ENCODE results near the gene CAPN5. TPM values are rescaled to one million over a fixed set of nuclear protein-coding genes. Genes with fewer than 3 reads are reported as not detected.

CAPN5 gene
- total and polyA plus RNA-seq, 2 experiments from 2014 or later, result 18.3 to 22.4 TPM

DNA sequence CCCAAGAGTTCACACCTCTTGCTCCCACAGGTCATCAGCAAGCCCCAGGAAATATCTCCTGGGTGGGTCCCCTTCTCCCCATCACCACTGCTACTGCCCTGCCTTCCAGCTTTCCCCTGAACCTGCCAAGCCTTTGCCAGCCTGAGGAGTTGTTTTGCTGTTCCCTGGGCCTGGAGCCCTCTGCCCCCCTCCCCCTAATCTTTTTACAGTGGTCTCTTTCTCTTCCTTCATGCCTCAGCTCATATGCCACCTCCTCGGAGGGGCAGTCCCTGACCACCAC is 80.2 kb downstream of the CAPN5 start:
- DNase-seq, result no peak
- H3F3A ChIP-seq (ENCODE audit: insufficient read depth), result no peaks in the 10 kb centered on the region
- H3K79me2 ChIP-seq (ENCODE audit: insufficient read depth), result no peaks in the 10 kb centered on the region
- no peaks in the 10 kb centered on the region for H4K20me1 ChIP-seq (ENCODE audit: insufficient read depth)
- no peaks in the 10 kb centered on the region for H3K9me2 ChIP-seq (ENCODE audit: insufficient read depth)
- H3K27me3 ChIP-seq (replicated peaks; ENCODE audit: insufficient read depth), result peaks cover 5% of the 10 kb centered on the region; the same call in 1 of the 2 replicates
- in situ Hi-C loops (cut with MboI), result no loop called here
- no peaks in the 10 kb centered on the region for H3K36me3 ChIP-seq (ENCODE audit: low read depth)
- no peaks in the 10 kb centered on the region for H3K4me1 ChIP-seq (ENCODE audit: insufficient read depth)
- no peak overlapping the region for H2AFZ ChIP-seq
- 84 to 100% methylated on average over 1 of the region's 1 CpG for WGBS, 2 experiments (ENCODE audit: low coverage in 1 of 2, low lambda C conversion rate in 2 of 2, missing lambda C conversion rate in 2 of 2)
- TF ChIP-seq EZH2phosphoT487 (IDR thresholded peaks at IDR 0.05; ENCODE audit: insufficient read depth, low read depth) (no peak), EZH2 (IDR thresholded peaks at IDR 0.05; ENCODE audit: insufficient read depth, poor library complexity, severe bottlenecking) (no peak)
- H3K9ac ChIP-seq, result no peak overlapping the region
- no peak overlapping the region for H3K4me3 ChIP-seq
- no peak overlapping the region for H3K4me2 ChIP-seq (ENCODE audit: unreplicated experiment)
- H3K27ac ChIP-seq, result no peak overlapping the region
- no peaks in the 10 kb centered on the region for H3K9me3 ChIP-seq (ENCODE audit: low read depth)

DNA sequence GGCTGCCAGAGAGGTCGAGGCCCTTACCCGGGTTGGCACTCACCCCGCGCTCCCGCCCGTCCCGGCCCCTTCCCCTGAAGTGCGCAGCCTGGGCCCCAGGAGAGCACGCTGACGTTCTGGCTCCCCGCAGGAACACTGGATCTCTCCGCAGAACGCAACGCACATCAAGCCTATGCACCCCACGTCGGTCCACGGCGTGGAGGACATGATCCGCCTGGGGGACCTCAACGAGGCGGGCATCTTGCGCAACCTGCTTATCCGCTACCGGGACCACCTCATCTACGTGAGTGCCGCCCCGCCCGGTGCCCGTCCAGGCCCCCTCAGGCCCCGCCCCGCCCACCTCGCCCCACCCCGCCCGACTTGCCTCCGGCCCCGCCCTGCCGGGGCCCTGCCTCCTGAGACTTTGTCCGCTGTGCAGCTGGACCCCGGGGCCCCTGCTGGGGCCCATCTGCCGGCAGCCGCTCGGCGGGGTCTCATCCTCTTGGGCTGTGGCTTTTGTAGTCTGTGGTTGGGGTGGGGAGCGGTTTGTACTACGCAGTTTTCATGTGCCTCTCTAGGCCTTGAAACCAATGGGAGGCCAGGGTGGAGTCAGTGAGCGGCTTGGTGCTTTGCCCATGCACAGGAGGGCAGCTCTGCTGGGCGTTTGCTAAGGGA is 81.0 kb downstream of the CAPN5 start:
- peak overlapping the region; percentile 84 for H2AFZ ChIP-seq
- H3K27me3 ChIP-seq (replicated peaks; ENCODE audit: insufficient read depth), result peaks cover 5% of the 10 kb centered on the region; the same call in 1 of the 2 replicates
- H3K9ac ChIP-seq, result peak overlapping the region; percentile 49

DNA sequence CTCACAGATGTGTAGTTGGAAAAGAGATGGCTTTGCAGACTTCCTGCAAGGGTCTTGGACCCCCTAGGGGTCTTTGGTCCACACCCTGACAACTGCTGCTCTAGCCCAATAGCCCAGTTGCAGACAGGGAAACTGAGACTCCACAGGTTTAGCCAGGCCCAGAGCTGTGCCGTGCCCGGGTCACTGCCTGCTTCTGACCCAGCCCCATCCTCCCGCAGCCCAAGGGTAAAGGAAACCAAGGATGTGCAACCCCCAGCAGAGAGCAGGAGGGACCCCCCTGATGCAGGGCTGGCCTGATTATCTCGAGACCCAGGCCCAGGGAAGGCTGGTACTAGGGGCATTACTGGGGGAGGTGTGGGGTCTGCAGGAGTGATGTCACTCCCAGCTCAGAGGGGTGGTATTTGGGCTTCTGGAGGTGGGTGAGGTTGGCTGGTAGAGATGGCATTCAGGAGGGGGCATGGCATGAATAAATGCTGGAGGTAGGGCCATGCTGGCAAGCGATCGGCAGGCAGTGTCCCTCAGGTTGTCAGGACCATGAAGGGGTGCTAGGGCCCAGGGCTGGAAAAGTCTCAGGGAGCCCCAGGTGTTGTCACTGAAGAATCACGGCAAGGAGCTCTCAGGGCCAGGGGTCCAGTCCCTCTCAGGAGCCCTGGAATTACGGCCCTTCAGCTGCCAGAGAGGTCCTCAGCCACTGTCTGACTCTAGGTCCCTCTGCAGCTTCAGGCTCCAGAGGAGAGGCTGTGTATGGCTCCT is 82.4 kb downstream of the CAPN5 start:
- Histone ChIP-seq H3K4me3 (no peak overlapping the region), H3K79me2 (ENCODE audit: insufficient read depth) (no peaks in the 10 kb centered on the region), H3F3A (ENCODE audit: insufficient read depth) (no peaks in the 10 kb centered on the region), H4K20me1 (ENCODE audit: insufficient read depth) (no peaks in the 10 kb centered on the region), H3K9me3 (ENCODE audit: low read depth) (no peaks in the 10 kb centered on the region), H3K4me2 (ENCODE audit: unreplicated experiment) (no peak overlapping the region), H3K27me3 (replicated peaks; ENCODE audit: insufficient read depth) (peaks cover 5% of the 10 kb centered on the region; the same call in 1 of the 2 replicates), H3K9me2 (ENCODE audit: insufficient read depth) (no peaks in the 10 kb centered on the region), H3K36me3 (ENCODE audit: low read depth) (no peaks in the 10 kb centered on the region), H3K9ac (no peak overlapping the region), H3K27ac (no peak overlapping the region), H2AFZ (no peak overlapping the region), H3K4me1 (ENCODE audit: insufficient read depth) (no peaks in the 10 kb centered on the region)
- DNase-seq, result no peak
- TF ChIP-seq EZH2 (IDR thresholded peaks at IDR 0.05; ENCODE audit: insufficient read depth, poor library complexity, severe bottlenecking) (no peak), EZH2phosphoT487 (IDR thresholded peaks at IDR 0.05; ENCODE audit: insufficient read depth, low read depth) (no peak)
- in situ Hi-C loops (cut with MboI), result no loop called here
- 81 to 84% methylated on average over 8 of the region's 8 CpGs for WGBS, 2 experiments (ENCODE audit: low coverage in 1 of 2, low lambda C conversion rate in 2 of 2, missing lambda C conversion rate in 2 of 2)

More for the DNA sequence above, 81.0 kb downstream of the CAPN5 start:
- Histone ChIP-seq H3K4me2 (ENCODE audit: unreplicated experiment) (peak overlapping the region; percentile 43), H3F3A (ENCODE audit: insufficient read depth) (no peaks in the 10 kb centered on the region), H4K20me1 (ENCODE audit: insufficient read depth) (no peaks in the 10 kb centered on the region), H3K27ac (no peak overlapping the region), H3K4me1 (ENCODE audit: insufficient read depth) (no peaks in the 10 kb centered on the region), H3K79me2 (ENCODE audit: insufficient read depth) (no peaks in the 10 kb centered on the region), H3K4me3 (peak overlapping the region; percentile 62), H3K9me2 (ENCODE audit: insufficient read depth) (no peaks in the 10 kb centered on the region), H3K9me3 (ENCODE audit: low read depth) (no peaks in the 10 kb centered on the region), H3K36me3 (ENCODE audit: low read depth) (no peaks in the 10 kb centered on the region)
- 8 to 16% methylated on average over 32 to 45 of the region's 47 CpGs for WGBS, 2 experiments (ENCODE audit: low coverage in 1 of 2, low lambda C conversion rate in 2 of 2, missing lambda C conversion rate in 2 of 2)
- TF ChIP-seq EZH2phosphoT487 (IDR thresholded peaks at IDR 0.05; ENCODE audit: insufficient read depth, low read depth) (no peak), EZH2 (IDR thresholded peaks at IDR 0.05; ENCODE audit: insufficient read depth, poor library complexity, severe bottlenecking) (no peak)
- DNase-seq, result peak; percentile 53
- in situ Hi-C loops (cut with MboI), result no loop called here

DNA sequence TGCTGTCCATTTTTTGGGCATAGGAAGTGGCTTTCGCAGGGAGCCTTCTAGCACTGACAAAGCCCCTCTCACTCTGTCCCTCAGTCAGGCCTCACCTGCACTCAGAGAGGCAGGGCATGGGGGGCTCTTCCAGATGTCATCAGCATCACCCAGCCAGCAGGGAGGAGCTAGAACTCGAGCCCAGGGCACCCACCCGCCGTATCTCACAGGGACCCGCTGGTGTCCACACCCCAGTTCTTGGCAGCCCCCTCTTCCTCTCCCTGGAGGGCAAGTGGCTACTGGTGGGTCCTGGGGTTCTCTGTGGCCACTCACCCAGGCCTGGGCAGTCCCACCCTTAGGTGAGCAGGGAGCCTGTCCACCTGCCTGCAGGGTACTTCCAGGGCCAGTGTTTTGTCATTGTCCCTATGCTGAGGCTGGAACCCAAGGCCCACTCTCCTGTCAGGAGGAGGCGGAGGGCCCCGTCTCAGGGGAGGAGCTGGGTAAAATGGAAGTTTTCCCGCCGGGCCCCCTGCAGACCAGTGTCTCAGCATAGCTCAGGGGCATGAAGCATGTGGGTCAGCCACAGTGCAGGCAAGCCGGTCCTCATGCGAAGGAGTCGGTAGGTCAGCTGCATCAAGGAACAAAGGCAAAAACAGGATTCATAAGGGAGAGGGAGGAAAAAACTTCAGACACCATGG is 83.1 kb downstream of the CAPN5 start:
- DNase-seq, result no peak
- H3K27ac ChIP-seq, result no peak overlapping the region
- no peaks in the 10 kb centered on the region for H3K79me2 ChIP-seq (ENCODE audit: insufficient read depth)
- no peaks in the 10 kb centered on the region for H3K36me3 ChIP-seq (ENCODE audit: low read depth)
- TF ChIP-seq EZH2 (IDR thresholded peaks at IDR 0.05; ENCODE audit: insufficient read depth, poor library complexity, severe bottlenecking), result no peak
- no peak for TF ChIP-seq EZH2phosphoT487 (IDR thresholded peaks at IDR 0.05; ENCODE audit: insufficient read depth, low read depth)
- in situ Hi-C loops (cut with MboI), result no loop called here
- H3K27me3 ChIP-seq (replicated peaks; ENCODE audit: insufficient read depth), result peaks cover 5% of the 10 kb centered on the region; the same call in 1 of the 2 replicates
- WGBS, 2 experiments (ENCODE audit: low coverage in 1 of 2, low lambda C conversion rate in 2 of 2, missing lambda C conversion rate in 2 of 2), result 80 to 81% methylated on average over 12 of the region's 12 CpGs
- no peaks in the 10 kb centered on the region for H3F3A ChIP-seq (ENCODE audit: insufficient read depth)
- no peaks in the 10 kb centered on the region for H3K4me1 ChIP-seq (ENCODE audit: insufficient read depth)
- no peak overlapping the region for H3K9ac ChIP-seq
- no peak overlapping the region for H3K4me3 ChIP-seq
- no peaks in the 10 kb centered on the region for H3K9me3 ChIP-seq (ENCODE audit: low read depth)
- H4K20me1 ChIP-seq (ENCODE audit: insufficient read depth), result no peaks in the 10 kb centered on the region
- no peaks in the 10 kb centered on the region for H3K9me2 ChIP-seq (ENCODE audit: insufficient read depth)
- H2AFZ ChIP-seq, result no peak overlapping the region
- H3K4me2 ChIP-seq (ENCODE audit: unreplicated experiment), result no peak overlapping the region
